ENCODE measurements around the gene CAMK1G.

Gene CAMK1G

DNA sequence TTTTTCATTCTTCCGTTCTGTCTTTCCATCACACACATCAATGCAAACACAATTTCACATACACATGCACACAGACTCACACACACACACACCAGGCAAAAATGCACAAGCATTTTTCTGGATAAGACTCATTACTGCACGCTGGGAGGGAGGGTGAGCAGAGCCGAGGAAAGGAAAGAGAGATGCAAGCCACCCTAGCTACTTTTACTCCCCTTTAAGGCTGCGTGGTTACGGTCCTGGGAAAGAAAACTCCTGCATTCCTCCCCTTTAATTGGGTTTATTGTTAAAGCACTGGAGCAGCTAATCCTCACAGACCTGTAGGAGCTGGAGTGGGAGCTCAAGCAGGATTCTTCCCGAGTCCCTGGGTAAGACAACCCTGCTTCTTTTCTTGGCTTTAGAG lies at the start of gene CAMK1G:
Gene CAMK1G (plus strand): TSS at position 307 of the 400 bp plus-strand sequence. CDS start 11,270 bp downstream, outside the sequence.
- DNase-seq: peak; percentile 90

DNA sequence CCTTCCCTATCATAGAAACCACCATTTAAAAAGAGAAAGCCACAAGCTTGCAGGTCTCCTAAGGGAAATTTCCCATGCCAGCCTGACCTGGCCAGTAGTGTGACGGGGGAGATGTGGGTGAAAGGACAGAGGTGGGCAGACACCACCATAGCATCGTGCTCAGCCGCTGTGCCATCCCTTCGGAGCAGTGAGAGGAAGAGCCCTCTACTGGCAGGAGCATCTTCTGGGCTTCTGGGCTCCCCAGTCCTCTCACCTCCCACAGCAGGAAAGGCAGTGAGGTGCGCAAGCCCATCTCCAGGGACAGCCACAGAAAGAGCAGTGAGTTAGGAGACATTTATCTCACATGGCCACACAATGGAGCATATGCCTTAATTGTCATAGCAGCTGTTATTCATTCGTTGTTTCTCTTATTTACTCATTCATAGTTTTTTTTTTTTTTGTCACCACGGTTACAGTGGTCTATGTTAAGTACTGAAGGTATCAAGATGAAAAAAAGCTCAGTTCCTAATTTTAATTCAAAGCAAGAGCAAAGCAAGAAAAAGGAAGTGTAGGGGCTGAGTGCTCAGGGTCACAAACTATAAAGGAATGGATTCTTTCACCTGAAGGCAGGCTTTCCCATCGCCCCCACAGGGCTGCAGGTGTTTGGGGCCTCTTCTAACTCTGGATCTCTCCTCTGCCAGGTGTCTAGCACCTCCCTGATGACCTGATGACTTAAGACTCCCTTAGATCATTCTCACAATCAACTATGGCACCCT lies 48.8 kb upstream of the CAMK1G start:
- no peak for DNase-seq

DNA sequence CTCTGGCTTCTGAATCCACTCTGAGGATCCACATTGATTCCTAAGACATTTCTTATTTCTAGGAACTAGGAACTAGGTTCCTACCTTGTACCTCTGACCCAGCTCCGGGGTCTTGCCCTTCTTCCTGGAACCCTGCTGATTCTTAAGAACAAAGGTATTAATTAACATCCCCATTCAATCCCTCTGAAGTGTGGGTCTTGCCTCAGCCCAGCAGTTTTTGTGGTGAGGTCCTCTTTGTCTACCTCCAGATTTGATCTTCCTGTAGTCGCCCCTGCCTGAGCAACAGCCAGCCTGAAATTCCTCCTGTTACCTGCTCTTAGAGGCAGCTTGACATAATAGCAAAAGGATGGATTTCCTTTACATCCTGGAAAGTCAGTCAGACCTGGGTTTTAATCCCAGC lies 46.7 kb upstream of the CAMK1G start:
- no peak for DNase-seq

DNA sequence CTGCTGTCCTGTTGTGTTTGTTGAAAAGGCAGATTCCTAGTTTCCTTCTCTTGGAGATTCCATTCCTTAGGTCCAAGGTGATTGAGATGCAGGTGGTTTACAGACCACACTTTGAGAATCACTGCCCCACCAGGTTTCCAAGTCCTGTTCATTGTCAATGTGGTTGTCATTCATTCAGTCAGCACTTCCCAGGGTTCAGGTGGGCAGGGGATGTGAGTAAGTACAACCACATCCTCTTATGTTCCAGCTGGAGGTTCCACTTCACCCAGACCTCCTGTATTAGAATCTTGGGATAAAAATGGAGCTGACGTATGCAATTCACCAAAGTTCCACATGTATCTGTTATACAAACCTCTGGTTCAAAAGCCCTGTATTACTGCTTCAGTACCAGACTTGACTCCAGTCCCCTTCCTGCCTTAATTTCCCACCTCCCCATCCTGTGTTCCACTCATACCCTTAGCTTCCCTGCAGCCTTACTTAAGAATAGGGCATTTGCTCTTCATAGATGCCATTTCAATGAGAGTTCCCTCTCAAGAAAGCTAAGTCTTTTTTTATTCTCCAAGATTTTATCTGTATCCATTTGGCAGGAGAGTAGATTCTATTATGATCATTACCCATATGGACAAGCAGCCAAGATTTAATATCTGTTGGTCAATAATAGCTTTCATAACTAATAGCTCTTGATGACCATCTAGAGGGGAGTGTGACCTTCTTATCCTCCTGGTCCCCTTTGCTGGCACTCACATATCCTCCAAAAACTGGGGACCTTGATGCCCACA lies 46.0 kb upstream of the CAMK1G start:
- DNase-seq: no peak

DNA sequence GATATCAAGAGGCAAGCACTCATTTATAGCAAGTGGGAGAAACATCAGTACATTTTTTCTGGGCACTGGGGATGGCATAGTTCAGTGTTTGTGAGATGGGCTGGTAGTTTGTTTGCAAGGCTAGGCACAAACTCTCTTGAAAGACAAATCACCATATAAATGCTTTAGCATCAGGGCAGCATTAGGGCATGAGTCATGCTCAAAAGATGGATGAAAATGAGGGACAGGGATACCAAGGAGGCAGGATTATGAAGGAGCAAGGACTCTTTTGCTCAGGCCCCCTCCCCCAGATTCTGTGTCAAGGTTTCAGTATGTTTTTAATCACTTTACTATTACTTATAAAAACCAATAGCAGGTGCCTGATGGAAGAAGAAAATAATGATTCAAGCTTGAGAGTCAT lies 43.9 kb upstream of the CAMK1G start:
- DNase-seq: peak; percentile 69

DNA sequence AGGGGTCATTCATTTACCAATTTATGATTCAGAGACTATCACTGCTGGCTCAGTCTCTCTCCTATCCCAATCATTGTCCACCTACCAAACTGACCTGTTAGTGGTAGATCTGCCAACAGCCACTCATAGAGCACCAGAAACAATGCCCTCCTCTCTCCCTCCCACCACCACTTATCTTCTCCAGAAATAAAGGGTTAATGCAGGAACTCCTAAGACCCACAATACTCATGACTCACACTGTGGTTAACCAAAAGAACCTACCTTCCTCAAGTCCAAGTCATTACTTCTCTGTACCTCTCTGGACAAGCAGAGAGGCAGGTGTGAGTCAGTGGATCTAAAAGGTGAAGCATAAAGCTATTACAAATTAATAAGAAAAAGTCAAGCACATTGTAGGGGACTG lies 40.9 kb upstream of the CAMK1G start:
- no peak for DNase-seq

DNA sequence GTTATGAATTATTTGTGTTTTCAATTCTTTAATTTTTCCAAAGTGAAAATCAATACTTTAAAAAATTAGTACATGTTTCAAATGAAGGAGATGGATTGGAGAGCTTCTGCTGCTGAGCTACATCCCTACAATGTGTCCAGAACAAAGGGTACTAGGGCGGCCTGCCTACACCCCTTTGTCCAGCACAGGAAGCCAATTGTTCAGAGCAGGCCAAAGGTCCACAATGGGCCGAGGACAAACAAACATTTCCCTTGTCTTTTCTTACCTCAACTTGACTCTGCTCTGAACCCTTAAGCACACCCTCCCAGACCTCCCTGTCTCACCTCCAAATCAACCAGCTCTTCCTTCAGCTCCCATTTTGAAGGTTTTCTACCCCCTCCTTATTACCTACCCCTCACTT lies 39.4 kb upstream of the CAMK1G start:
- no peak for DNase-seq

GRCh38 chr1:209545423-209545822 lies 38.1 kb upstream of the CAMK1G start:
- DNase-seq: no peak

DNA sequence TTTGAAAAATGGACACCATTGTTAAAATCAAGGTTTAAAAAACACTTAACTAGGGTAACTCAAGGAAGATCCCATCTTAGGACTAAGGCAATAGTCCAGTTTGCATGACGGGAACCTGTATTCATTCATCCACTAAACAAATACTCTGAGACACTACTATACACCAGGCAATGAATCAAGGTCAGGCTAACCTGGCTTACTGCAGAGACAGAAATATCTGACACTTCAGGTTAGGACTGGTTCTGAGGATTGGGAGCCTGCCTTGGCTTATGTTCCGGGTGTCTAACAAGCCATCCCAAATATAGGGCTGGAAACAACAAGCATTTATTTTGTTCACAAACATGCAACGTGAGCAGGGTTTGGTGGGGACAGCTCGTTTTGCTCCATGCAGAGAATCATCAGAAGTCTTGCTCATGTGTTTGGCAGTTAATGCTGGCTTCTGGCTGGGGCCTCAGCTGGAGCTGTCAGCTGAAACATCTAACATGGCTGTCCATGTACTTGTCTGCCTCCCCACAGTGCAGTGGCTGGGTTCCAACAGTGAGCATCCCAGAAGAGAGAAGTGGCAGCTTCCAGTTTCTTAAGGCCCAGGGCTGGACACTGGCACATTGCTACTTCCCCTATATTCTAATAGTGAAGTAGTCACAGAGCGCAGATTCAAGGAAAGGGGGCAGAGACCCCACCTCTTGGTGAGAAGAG lies 37.0 kb upstream of the CAMK1G start:
- DNase-seq: no peak

GRCh38 chr1:209547626-209548025 lies 35.9 kb upstream of the CAMK1G start:
- no peak for DNase-seq

DNA sequence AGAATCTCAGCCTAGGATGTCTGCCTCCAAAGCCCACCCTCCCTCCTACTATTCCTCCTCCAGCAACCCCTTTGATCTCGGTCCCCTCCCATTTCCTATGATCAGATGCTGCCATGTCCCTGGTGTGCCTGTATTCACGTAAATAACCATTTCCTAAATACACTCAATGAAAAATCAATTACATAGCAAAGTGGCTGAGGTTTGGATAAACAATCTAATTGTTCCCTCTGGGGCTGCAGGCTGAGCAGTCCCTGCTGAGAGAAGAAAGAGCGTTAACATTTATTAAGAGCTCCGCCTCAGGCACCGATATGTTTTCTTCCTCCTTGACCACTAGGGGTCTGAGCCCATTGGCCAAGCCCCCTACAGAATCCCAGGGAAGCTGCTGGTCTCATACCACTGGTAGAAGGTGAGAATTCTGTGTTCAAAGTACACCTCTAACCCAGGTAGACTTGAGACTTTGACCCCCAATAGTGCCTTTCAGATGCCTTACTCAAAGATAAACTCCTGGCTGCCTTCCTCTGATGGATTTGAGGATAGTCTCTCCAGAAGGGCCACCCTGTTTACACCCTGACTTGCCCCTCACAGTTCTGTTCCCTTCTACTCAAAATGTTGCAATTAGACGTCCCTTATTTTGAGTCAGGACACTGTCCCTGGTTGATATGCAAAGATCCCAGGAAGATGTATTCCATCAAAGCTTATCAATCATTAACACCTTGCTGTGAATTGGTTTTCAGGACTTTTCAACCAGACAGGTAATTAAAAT lies 33.9 kb upstream of the CAMK1G start:
- no peak for DNase-seq

DNA sequence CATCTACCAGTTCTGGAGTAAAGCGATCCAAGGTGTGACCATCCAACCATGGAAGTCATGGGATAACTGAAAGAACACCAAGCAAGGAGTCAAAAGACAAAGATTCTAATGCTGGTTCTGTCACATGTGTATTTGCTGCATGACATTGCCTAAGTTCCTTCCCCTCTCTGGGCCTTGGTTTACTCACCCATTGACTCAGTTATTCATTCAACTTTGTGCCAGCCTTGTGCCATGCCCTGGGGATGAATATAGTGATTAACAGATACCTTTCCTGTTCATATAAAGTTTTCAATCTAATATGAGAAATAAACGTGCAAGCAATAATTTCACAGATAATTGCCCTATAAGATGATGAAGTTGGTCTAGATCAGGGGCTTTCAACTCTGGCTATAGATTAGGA lies 33.0 kb upstream of the CAMK1G start:
- DNase-seq: no peak

- no peak for DNase-seq
These were observed 30.9 kb upstream of the CAMK1G start for GRCh38 chr1:209552406-209553264.

- no peak for DNase-seq
These were observed 28.5 kb upstream of the CAMK1G start for GRCh38 chr1:209554761-209555611.

GRCh38 chr1:209556162-209556690 lies 27.3 kb upstream of the CAMK1G start:
- DNase-seq: no peak

- no peak for DNase-seq
These were observed 26.3 kb upstream of the CAMK1G start for GRCh38 chr1:209557221-209557620.

DNA sequence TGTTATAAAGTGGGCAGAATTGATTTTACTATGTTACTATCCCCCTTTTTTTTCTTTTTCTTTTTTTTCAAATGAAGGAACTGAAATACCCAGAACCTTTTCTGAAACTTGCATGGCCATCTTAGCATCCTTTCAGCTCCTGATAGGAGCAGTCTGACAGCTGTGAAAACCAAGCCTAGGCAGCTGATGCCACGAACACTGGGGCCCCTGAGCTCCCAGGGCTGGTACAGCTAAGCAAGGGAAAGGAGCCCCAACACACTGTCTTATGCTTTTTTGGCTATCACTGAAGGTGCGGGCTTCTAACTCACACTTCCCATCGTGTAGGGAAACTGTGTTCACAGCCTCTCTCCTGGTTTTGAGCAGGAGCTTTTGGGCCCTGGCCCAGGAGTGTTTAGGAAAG lies 23.0 kb upstream of the CAMK1G start:
- DNase-seq: no peak

DNA sequence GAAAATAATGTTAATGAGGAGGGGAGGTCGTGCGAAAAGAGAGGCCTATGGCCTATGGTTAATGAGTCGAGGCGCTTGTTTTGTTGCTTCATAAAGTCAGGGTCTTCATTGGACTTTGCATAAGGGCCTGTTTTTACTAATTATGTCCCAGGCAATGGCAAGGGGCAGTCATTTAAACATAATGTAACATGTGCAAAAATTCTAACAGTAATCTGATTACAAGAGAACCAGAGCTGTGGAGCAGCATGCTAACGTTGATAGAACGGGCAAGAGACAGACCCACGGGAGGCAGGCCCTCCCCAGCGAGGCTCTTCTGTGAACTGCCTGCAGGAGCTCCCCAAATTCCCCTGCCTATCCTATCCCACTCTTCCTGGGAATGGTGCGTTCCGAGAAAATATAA lies 22.6 kb upstream of the CAMK1G start:
- no peak for DNase-seq

DNA sequence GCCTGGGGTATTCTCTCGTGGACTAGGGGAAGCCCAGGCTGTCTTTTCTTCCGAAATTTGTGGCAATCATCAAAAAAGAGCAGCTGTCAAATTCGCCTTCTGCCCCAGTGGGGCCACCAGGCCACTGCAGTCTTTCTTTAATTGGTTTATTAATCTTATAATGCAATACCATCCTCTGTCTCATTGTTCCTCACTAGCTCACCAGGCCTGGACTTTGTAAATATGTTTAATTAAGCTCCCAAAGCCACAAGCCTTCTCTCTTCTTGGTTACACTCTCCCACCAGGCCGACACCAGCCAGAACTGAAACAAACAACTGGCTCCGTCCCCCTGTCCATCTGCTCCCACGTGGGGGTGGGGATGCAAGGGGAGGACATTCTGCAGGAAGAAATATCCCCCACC lies 22.0 kb upstream of the CAMK1G start:
- DNase-seq: no peak

DNA sequence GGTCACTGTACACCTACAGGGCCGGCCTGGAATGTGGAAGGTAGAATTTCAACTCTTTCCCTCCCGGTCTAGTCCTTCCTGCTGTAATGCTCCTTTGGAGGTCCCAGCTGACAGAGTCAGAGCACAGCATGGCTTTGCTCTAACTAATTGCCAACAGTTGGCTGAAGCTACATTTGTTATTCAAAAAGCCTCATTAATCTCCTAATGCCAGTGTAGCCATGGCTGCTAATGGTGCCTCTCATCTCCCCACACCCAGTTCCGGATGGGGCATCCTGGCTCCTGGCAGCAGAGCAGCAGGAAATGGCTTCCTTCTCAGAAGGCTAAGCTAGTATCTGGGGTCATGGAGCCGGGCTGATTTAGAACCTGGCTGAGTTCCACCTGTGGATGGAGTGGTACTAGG lies 18.7 kb upstream of the CAMK1G start:
- DNase-seq: peak; percentile 11
